T47D (cell line): ENCODE results near the gene TPH1.
"Not testable (repeated sequence)": the region's sequence is repeated elsewhere in the genome, so short reads cannot be mapped to it uniquely, and the experiment has no call there.

Source experiments
- DNase-seq, 2 experiments: peaks; one replicate each; pipeline versions ENCODE4 v3.0.0 to v3.0.0-alpha.2; 2011 to 2012; ENCODE audit warnings: low read depth in 1 of 2, low spot score in 1 of 2
- JUND ChIP-seq: IDR thresholded peaks from 2 replicates; pipeline ENCODE4 v1.6.1; 2012; ENCODE audit warnings: low read depth
- in situ Hi-C: cut with HindIII; loops from 2 replicates; pipeline ENCODE4 v1.10.0; 2016; ENCODE audit warnings: low sequenced_read_pairs, low pct_unique_long_range_greater_than_20kb

Gene TPH1

DNA sequence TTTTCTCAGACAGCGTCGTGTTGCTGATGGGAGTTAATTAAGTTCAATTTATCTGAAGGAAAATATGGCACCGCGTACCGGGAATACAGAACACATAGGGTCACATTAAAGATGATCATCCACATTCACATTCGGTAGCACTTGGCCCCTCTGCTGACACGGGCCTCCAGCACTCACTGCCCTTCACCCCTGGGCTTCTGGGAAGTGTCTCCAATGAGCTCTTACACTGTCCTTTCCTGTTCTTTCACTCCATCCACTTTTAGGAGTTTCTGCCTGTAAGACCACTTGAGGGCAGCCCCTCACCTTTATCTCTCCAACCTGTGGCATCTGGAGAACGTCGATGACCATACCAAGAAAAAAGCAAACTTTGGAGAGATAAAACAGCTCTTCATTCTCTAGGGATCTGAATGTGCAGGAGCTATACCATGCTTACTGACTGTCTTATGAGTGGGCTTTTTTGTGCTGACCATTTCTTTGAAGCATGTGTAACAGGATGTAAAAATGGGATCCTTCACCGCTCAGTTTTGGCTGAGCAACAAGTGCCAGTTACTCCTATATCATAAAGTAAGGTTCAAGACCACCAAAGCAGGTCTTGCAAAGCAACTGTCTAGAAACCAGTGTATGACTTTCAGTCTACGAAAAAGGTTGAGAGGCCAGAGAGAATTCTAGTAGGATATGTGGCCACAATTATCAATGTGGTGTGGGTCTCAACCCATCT is 32.1 kb downstream of the TPH1 start:
- DNase-seq: no peak
- no peak for TF ChIP-seq JUND
- in situ Hi-C loops: no loop called here

DNA sequence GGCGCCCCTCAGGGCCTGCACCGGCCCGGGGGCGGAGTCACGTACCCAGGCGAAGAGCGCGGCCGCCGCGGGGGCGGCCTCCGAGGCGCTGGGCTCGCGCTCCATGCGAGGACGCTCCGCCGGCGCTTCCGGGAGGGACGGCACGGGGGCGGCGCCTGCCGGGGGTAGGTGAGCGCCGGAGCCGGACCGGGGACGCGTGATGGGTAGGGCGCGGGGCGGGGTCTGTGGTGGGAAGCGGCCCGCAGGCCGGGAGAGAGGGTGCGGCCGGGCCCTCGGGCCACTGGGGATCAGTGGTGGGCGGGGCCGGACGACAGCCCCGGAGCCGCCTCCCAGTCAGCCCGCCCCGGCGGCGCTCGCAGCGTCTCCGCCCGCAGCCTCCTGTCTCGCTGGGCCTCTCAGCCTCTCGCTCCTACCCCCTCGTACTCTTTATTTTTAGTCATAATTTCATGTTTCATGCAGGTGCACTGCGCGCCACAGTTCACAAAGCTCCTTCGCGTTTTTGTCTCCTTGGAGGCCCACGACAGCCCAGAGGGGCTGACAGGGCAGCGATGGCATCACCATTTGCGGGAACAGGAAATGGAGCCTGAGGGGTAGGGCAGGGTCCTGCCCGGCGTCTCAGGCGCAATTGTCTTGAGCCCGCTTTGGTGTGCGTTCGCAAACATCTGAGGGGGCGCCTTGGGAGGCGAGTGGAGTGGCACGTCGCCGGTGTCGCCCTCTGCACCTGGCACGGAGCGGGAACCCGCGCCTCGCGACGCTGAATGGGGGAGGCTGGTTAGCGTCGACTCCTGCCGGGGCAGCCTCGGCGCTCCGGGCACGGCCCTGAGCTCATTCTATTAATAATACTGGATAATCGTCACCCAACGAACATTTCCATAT is 32.9 kb downstream of the TPH1 start, which contains the start of gene SERGEF:
Gene SERGEF, minus strand, starts transcription at position 142 of the 876 bp plus-strand sequence. Its CDS starts 37 bp downstream, at position 105.
- DNase-seq: peak; percentile 62 to 89
- in situ Hi-C loops: no loop called here
- TF ChIP-seq JUND: no peak

DNA sequence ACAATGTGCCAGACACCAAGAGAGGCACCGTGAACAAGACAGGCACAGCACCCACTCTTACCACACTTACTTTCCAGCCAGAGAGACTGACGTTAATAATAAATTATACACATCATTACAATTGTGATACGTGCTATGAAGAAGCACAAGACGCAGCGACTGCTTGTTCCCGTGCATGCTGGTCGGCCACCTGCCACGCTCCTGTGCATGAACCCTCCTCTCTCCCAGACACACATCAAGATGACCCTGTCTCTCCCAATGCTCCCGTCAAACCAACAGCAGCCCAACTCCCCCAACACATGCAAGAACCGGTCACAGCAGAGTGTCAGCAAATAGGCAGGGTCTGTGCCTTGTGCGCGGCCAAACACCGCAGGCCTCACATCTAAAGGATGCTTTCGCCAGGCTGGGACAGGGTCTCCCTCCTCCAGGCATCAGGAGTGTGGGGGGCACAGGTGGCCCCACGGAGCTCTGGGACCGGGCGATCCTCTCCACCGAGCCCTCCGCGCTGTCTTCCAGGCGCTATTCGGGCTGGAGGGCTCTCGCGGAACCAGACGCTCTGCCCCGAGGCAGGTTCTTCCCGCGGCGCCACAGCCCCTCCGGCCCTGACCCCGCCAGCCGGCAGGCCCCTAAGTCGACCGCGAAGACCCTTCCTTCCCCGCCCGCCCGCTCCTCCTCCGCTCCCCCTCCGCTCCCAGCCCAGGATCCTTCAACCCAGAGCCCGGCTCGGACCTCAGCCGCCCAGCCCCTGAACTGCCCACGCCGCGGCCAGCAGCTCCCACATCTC is 33.8 kb downstream of the TPH1 start:
- in situ Hi-C loops: no loop called here
- peak in 1 of 2 experiments; percentile 14 for DNase-seq
- no peak for TF ChIP-seq JUND

DNA sequence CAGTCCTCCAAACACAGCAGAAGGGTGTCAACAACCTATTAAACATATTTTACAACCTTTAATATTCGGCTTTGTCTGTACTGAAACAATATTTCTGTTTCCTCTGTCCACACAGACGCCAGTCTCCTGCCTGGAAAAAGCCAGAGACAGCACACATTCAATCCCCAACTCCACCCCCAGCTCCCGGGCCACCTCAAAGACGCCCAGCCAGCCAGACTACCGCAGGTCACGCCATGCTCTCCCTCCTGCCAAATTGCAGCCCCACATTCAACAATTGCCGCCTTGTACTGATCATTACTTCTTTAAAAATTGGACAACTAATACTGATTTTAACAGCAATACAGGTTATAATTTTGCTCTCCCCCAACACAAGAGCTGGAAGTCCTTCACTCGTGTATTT is 34.4 kb downstream of the TPH1 start:
- DNase-seq: no peak
- in situ Hi-C loops: no loop called here
- no peak for TF ChIP-seq JUND

DNA sequence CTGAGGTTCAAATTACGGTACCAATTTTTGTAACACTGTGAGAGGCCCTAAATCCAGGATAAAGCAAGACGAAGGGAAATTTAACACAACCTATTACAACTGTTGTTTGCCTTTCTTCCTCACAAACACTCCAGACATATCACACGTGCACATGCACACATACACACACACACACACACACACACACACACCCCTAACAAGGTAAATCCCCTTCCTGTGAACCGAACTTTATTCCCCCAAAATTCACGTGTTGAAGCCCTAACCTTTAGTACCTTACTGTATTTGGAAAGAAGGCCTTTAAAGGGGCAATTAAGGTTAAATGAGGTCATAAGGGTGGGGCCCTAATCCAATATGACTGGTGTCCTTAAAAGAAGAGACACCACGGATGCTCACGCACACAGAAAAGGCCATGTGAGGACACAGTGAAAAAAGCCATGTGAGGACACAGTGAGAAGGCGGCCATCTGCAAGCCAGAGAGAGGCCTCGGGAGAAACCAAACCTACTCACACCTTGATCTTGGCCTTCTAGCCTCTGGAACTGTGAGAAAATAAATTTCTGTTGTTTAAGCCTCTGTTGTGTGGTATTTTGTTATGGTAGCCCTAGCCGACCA is 35.0 kb downstream of the TPH1 start:
- in situ Hi-C loops: no loop called here
- no peak for TF ChIP-seq JUND
- no peak for DNase-seq

DNA sequence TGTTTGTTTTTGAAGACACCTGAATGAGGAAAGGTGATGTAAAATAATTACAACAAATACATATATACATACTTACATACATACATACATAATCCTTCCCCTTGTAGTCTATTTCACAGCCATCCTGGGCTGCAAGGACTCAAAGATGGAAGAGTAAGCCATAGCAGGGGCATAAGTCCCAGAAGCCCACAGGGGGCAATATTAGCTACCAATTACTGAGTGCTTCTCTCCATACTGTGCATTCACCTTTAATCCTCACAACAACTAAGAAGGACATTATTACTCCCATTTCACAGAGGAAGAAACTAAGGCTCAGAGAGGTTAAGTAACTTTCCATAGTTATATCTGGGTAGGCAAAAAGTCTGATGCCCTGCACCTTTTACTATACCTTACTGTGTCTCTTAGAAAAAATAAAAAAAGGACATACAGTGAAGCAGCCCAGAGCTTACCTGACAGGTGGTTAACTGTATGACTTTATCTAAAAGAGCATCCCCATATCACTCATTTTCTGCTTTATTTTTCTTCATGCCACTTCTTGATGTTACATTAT is 35.9 kb downstream of the TPH1 start:
- DNase-seq: no peak
- no peak for TF ChIP-seq JUND
- in situ Hi-C loops: no loop called here

DNA sequence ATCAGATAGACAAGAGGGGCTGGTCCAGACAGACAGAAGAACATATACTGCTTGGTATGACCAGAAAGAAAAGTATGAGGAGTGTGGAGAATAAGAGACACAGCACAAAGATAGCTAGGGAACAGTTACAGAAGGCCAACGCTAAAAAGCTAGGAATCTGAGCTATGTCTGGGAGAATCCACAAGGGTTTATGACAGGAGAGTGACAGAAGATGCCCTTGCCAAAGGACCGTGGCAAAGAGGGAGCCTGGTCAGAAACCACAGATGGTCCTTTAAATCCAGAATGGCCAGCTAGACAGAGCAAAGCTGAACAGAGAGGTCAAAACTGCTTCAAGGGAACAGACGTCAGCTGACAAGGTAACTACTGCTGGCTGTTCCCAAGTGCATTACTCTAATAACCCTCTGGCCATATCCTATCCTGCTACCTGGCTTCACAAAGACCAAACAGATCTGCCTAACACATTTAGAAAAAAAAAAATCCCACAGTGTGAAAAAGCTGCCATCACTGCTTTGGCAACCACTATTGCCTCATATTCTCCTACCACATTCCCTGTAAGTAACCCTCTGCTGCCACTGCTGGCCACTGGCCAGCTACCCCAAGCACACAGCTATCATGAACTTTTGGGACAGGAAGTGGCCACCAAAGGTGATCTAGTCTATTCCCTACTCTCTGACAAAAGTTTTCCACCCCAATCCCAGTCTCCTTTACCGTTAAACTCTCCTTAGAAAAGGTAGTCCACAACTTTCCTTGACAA is 40.5 kb downstream of the TPH1 start:
- in situ Hi-C loops: no loop called here
- no peak for DNase-seq
- TF ChIP-seq JUND: no peak

DNA sequence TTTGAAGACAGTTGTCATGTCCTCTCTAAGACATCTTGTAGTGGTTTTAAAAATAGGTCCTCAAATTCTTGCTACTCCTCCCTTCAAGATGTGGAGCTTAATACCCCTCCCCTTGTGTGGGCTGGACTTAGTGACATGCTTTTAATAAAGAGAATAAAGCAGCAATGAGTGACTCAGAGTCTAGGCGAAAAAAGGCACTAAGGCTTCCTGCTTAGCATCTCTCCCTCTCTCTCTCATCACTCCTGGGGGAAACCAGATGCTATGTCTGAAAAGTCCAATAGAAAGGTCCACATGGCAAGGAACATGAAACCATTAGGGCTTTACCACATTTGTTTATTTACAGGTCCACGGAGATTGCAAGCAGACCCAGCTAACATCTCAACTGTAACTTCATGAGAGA is 44.9 kb downstream of the TPH1 start:
- no peak for TF ChIP-seq JUND
- DNase-seq: no peak
- in situ Hi-C loops: no loop called here

DNA sequence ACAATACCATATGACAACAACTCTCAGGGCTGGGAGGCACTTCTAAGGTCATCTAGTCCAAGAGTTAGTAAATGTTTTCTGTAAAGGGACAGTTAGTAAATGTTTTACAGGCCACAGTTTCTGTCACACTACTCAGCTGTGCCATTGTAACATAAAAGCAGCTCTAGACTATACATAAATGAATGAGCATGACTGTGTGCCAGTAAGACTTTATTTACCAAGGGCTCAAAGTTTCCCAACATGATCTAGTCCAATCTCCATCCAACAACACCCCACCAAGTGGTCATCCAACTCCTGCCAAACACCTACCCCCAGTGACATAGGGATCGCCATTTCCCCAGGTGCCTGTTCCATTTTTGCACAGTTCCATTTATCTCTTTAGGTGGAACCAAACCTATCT is 45.3 kb downstream of the TPH1 start:
- no peak for TF ChIP-seq JUND
- in situ Hi-C loops: no loop called here
- DNase-seq: no peak

DNA sequence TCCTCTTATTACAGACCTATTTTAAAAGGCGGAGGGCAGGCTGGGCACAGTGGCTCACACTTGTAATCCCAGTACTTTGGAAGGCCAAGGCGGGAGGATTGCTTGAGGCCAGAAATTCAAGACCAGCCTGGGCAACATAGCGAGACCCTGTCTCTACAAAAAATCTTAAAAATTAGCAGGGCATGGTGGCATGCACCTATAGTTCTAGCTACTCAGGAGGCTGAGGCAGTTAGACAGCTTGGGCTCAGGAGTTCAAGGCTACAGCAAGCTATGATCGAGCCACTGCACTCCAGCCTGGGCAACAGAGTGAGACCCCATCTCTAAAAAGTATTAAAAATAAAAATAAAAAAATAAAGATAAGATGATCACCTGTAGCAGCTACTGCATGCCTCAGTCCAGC is 45.9 kb downstream of the TPH1 start:
- in situ Hi-C loops, DNase-seq: not testable (repeated sequence)
